AG04449 (cell line): Measurements from ENCODE around the gene BABAM2.

Source experiments
- CTCF ChIA-PET: fragments of 350-600 bp; formaldehyde crosslinking; extraction: SDS; loops from one replicate; lab custom pipeline; 2021; ENCODE audit warnings: antibody characterized with exemption; lab: Yijun Ruan, JAX
- POLR2A ChIA-PET: fragments of 400-600, 350-600 bp; formaldehyde crosslinking; extraction: SDS; loops from one replicate; lab custom pipeline; 2020; ENCODE audit warnings: antibody characterized with exemption, inconsistent platforms; lab: Yijun Ruan, JAX
- DNase-seq: peaks from one replicate; pipeline ENCODE4 v3.0.0-alpha.2; 2010; ENCODE audit warnings: low read depth, low spot score
- H3K4me3 ChIP-seq: 2 replicates; pipeline ENCODE4 v1.5.1; 2011; ENCODE audit warnings: low read depth, mild to moderate bottlenecking, control low read depth, low read length
- TF ChIP-seq, protein P1 (sequence below): IDR thresholded peaks from one replicate; pipeline ENCODE4 v1.5.1; 2011; ENCODE audit warnings: mild to moderate bottlenecking, moderate library complexity, low read length, control low read depth, inconsistent platforms; ENCODE audit not compliant: insufficient read depth; ENCODE audit errors: missing control alignments

Gene BABAM2

DNA sequence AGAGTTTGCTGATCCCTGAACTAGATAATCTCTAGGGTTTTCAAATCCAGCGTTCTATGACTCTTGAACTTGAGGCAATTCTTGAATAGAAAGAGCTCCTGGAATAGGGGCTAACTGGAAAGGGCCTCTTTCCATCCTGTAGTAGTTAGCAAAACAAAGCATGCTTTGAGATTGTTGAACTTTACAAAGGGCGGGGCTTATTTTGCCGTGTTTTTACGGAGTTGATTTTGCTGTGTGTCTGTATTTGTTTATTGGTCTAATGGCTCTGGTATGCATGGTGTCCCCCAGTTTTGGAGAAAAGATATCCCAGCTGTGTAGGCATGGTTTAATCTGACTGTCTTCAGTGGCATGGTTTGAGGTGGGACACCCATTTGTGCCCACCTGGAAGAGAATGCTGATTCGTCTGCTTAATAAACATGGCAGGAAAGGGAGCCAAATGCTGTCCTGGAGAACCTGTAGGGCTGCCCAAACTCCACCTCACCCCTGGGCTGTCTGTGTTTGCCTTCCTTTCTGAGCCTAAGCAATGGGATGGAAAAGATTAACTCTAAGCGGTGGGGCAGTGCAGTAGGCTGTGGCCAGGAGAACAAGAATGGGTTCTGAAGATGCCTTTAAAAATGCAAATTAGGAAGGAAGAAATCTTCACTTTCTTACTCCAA is 428.1 kb downstream of the BABAM2 start:
- no peak overlapping the region for H3K4me3 ChIP-seq
- POLR2A ChIA-PET: no interaction called here
- DNase-seq: no peak
- TF ChIP-seq, protein P1, sequence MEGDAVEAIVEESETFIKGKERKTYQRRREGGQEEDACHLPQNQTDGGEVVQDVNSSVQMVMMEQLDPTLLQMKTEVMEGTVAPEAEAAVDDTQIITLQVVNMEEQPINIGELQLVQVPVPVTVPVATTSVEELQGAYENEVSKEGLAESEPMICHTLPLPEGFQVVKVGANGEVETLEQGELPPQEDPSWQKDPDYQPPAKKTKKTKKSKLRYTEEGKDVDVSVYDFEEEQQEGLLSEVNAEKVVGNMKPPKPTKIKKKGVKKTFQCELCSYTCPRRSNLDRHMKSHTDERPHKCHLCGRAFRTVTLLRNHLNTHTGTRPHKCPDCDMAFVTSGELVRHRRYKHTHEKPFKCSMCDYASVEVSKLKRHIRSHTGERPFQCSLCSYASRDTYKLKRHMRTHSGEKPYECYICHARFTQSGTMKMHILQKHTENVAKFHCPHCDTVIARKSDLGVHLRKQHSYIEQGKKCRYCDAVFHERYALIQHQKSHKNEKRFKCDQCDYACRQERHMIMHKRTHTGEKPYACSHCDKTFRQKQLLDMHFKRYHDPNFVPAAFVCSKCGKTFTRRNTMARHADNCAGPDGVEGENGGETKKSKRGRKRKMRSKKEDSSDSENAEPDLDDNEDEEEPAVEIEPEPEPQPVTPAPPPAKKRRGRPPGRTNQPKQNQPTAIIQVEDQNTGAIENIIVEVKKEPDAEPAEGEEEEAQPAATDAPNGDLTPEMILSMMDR: no peak
- CTCF ChIA-PET: interaction anchor here (1.5 kb wide), 1 partner anchor 12 kb away, joined by 4 read pairs; no protein-coding TSS in a partner anchor

DNA sequence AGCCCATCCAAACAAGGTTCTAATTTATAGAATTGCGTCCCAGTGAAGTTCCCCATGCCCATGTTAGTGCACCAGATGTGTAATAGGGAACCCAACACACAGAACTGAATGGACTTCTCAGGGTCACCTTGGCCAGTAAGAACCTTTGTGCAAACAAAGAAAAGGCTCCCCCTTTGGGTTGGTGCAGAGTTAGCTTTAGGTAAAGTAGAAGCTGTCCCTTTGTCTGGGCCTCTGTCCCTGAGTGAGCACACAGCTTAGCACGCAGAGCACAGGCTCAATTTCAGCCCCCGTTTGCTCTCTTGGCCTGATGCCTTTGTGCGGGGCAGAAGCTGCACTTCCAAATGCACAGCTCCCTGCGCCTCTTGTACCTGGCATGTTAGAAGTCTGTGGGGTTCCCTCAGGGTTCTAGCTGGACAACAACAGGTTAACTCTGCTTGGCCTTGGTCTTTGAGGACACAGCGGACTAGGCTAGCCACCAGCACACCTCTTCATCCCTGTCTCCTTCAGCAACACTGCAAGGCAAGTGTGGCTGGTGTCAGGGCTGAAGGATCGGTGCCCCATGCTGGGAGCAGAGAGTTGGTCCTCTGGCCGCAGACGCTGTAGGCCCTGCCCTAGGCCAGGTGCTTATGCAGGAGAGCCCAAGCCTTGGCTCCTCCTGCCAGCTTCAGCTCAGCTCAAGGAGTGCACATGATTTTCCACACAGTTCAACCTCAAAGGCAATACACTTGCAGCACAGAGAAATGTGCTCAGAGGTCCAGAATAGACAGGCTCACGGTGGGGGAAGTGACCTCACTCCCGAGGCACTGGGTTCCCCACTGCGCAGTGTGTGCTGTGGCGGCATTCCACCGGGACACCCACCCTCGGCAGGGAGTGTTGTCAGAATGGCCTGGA is 428.8 kb downstream of the BABAM2 start:
- CTCF ChIA-PET: no interaction called here
- POLR2A ChIA-PET: no interaction called here

DNA sequence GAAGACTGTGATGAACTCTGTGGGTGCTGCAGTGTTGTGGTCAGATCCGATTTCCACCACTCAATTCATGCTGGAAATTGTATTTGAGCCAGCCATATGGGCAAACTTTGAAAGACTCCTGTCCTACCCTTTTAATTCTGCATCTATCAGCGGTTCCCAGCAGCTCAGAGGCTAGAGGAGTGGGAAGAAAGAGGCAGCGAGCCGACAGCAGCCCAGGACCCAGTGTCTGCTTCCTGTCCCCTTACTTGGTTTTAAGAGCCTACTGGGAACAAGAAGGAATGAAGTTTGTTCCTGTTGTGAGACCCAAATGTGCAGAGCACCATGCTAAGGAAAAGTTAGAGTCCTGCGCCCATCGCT is 429.5 kb downstream of the BABAM2 start:
- no peak for DNase-seq
- CTCF ChIA-PET: no interaction called here
- POLR2A ChIA-PET: no interaction called here
- H3K4me3 ChIP-seq: no peak overlapping the region
- TF ChIP-seq, protein P1: no peak

More for the DNA sequence above, 428.8 kb downstream of the BABAM2 start:
- no peak for DNase-seq
- TF ChIP-seq, protein P1: no peak
- no peak overlapping the region for H3K4me3 ChIP-seq

DNA sequence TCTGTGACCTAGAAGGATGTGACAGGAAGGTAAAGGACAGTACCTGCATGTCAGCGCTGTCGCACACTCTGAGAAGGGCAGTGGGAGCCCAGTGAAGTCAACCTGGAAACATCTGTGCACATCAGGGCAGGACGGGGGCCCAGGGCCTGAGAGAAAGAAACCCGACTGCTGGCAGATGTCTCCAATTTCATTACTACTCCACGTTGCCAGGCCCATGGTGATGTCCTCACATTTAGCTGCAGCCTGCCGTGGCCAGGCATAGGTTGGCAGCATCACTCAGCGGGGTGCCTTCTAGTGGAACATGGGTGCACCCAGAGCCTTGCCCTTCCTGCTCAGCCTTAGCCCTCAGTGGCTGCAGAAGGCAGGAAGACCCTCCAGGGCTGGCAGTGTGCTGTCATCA is 429.8 kb downstream of the BABAM2 start:
- TF ChIP-seq, protein P1: no peak
- ChIA-PET CTCF (no interaction called here), POLR2A (no interaction called here)
- DNase-seq: no peak
- H3K4me3 ChIP-seq: no peak overlapping the region

DNA sequence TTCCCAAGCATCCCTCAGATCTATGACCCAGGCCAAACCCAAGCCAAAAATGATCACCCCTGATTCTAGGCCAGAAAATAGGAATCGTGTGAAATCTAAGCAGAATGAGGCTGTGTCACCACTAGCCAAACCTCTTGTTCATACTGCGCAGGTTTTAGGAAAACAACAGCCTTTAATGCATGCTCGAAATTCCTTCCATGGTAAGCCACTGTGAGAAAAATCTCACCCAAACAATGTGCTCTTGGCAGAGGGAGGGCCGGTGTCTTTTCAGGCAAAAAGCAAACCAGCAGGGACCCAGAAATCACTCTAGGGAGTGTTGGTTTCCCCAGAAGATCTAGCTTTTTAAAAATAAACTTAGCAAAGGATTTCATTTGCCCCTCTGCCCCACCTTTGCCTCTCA is 430.9 kb downstream of the BABAM2 start:
- ChIA-PET CTCF (interaction anchor here (0.9 to 1.4 kb wide), 2 partner anchors 10 to 19 kb away, joined by 3 read pairs; no protein-coding TSS in a partner anchor), POLR2A (interaction anchor here (1.0 kb wide), 1 partner anchor 69 kb away, joined by 3 read pairs; no protein-coding TSS in a partner anchor)
- TF ChIP-seq, protein P1: no peak
- H3K4me3 ChIP-seq: no peak overlapping the region
- DNase-seq: peak; percentile 65

DNA sequence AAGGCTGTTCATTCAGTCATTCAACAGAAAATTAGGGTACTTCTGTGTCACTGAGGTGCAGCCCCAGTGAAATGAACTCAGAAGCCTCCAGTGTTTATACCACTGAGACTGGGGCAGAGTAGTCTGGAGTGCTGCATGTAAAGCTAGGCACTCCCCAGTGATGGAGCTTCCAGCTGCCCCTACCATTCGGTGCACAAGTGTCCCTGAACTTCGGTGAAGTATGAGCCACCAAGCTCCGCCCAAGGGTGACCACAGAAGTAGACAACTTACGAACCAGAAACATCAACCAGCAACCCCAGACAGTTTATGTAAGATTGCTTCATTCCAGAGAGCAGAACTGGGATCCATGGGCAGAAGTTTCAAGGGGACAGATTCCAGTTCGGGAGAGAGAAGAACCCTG is 431.5 kb downstream of the BABAM2 start:
- CTCF ChIA-PET: interaction anchor here (0.9 to 1.4 kb wide), 2 partner anchors 10 to 18 kb away, joined by 3 read pairs; no protein-coding TSS in a partner anchor
- TF ChIP-seq, protein P1: no peak
- no peak overlapping the region for H3K4me3 ChIP-seq
- DNase-seq: no peak
- POLR2A ChIA-PET: interaction anchor here (1.0 kb wide), 1 partner anchor 68 kb away, joined by 3 read pairs; no protein-coding TSS in a partner anchor
